ENCODE results near the gene TBC1D20.
"Not testable (repeated sequence)": the region's sequence is repeated elsewhere in the genome, so short reads cannot be mapped to it uniquely, and the experiment has no call there.

Gene TBC1D20

GRCh38 chr20:476561-477249, 14.4 kb upstream of the TBC1D20 start:
- not testable (repeated sequence) for DNase-seq (ENCODE audit: low spot score)

DNA sequence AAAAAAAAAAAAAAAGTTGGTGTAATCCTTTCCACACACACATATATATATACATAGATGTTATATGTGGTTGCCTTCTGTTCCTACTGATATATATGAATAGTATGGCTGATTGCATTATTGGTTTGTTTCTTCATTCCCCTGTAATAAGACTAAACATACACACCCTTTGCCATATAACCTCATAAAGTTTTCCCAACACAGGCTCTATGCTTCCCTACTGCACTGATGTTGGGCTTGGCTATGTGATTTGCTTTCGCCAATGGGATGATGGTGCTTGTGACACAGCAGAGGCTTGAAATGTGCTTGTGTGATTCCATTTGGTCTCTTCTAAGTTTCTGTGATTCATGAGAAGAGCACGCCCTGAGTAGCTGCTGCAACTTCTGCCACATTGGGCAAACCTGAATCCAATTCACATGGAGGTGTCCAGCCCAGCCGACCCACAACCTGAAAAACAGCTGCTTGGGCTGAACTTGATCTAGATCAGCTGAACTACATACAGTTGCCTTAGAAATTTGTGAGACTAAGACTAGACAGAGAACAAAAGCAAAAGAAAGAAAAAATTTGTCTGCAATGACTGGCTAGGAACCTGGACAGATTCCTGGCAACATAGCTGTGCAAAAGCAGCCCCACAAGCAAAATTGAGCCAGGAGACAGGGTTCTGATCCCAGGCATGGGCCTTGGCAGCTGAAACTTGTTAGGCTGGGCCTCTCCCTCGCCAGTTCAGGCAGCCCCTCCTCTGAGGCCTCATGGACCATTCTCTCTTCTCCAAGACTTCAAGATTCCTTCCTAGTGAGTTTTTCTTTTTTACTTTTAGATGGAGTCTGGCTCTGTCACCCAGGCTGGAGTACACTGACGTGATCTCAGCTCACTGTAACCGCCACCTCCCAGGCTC, 13.4 kb upstream of the TBC1D20 start:
- DNase-seq (ENCODE audit: low spot score) = peak; percentile 13

GRCh38 chr20:474581-474980, 12.2 kb upstream of the TBC1D20 start:
- no peak for DNase-seq (ENCODE audit: low spot score)

DNA sequence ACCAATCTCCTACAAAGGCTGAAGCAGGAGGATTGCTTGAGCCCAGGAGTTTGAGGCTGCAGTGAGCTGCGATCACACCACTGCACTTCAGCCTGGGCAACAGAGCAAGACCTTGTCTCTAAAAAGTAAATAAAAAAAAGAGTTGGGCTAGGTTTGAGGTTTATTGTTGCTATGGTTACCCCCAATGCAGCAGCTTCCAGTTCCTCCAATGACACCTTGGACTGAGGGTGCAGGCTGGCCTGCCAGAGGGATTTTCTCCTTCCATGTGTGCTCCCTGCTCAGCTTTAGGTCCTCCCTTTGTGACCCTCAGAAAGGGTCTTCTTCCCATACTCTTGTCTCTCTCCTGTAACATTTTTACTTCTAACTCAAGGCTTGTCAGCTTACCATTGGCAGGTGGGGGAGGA, 10.6 kb upstream of the TBC1D20 start:
- DNase-seq (ENCODE audit: low spot score) = no peak

DNA sequence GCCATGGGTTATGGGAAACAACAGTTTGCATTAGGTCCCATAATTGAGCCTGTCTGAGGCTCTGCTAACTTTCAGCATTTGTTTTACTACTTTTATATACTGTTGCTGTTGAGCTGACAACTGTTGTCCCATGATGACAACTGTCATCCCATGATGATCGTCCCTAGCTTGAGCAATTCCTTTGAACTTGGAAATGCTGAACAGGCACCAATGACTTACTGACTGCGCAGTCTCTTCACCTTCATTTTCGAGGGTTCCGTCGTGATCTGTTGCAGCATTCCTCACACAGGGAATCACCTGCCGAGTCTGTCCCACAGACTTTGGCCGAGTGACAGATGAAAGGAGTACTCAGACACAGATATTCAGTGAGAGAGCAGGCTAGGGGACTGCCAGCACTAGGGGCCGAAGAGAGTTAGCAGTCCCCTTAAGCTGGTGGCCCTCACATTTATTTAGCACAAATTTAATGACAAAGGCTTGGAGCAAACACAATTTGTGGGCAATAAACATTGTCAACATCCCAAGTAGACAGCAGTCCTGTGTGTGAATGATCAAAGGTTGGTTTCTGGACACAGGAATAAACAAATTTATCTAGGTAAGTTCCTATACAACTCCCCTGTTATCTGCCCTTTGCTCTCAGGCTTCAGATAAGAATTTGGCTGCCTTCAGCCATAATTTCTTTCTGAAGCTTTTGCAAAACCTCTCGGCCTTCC, 10.0 kb upstream of the TBC1D20 start:
- DNase-seq (ENCODE audit: low spot score) = no peak

- DNase-seq (ENCODE audit: low spot score) = no peak
Observed at GRCh38 chr20:469746-470490, 7.6 kb upstream of the TBC1D20 start.

GRCh38 chr20:467755-468154, 5.4 kb upstream of the TBC1D20 start:
- DNase-seq (ENCODE audit: low spot score) = no peak

DNA sequence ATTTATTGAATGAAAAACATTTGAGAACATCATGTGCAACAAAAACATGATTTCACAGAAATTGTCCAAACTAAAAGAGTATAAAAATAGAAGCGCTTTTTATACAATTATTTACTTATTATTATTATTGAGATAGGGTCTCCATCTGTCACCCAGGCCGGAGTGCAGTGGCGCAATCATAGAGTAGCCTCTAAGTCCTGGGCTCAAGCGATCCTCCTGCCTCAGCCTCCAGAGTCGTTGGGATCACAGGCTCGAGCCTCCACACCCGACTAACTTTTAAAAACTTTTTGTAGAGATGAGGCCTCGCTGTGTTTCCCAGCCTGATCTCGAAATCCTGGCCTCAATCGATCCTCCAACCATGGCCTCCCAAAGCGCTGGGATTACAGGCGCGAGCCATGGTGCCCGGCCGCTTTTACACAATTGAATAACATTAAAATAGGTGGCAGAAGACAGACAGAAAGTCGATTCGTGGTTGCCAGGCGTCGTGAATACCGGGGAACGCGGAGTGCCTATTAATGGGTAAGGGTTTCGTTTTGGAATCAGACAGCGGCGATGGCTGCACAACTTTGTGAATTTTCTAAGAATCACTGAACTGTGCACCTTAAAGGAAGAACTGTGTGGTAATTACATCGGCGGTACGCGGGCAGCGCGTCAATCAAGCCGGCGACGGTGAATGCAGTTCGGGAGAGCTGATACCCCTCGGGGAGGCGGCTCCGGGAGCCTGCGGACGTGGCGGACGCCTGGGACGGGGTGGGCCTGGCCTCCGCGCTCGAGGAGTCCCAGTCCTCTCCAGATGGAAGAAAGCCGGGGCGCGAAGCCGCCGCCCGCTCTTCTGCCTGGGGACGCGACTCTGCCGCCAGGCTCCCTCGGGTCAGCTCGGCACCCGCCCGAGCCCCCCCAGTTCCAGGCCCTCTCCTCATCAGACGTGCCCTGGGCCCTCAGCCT, 807 bp downstream of the TBC1D20 start:
- DNase-seq (ENCODE audit: low spot score) = peak; percentile 78

GRCh38 chr20:460707-461106, 1.6 kb downstream of the TBC1D20 start:
- DNase-seq (ENCODE audit: low spot score) = peak; percentile 43

GRCh38 chr20:460180-460579, 2.2 kb downstream of the TBC1D20 start:
- DNase-seq (ENCODE audit: low spot score) = no peak

DNA sequence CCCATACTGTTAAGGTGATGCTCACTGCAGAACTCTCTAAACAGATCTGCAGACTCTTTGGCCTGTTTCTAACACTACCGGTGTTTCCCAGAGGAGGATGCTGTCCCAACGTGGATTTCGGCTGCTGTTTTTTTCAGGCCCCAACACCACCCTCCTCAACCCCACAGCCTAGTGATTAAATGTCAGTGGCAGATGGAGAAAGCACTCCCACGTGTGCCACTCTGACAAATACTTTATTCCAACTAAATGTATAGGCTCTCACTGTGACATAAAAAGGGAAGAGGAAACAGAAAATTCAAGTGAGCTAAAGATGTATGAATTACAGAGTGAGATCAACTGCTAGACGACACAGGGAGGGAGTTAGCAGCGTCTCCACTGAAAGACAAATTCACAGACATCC, 3.6 kb downstream of the TBC1D20 start:
- DNase-seq (ENCODE audit: low spot score) = no peak

- DNase-seq (ENCODE audit: low spot score) = no peak
Observed at GRCh38 chr20:454951-455350, 7.4 kb downstream of the TBC1D20 start.

- DNase-seq (ENCODE audit: low spot score) = not testable (repeated sequence)
Observed at GRCh38 chr20:452021-452420, 10.3 kb downstream of the TBC1D20 start.

DNA sequence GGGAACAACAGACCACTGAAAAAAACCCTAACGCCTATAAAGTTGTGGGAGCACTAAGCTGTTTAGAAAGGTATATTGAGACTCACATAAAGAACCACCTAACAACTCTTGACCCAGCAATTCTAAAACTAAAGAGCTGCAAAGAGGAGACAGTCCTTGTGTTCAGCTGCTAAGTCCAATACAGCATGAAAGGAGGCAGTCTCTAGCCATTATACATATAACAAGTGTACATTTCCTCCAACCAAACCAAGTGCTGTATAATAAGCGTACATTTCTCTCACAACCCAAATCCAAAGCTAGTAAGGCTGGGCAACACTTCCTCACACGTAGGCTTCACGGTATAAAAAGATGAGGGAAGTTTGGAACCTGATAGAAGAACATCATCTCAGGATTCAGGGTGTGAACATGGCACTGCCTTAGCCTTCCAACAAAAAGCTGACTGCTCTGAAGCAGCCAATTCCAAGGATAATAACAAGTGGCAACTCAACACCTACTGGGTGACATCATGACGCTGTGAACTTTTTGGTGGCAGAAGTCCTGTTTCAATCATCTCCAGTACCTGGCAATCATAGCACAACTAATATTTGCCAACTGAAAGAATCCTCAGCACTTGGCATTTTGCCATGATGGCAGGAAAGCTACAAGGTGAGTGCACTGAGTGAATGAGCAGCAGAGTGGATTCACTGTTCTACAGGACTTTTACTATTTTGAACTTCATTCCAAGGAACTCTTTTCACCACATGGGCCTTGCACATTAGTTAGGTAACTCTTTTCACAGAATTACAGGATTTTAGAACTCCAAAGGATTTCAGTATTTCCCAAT, 16.6 kb downstream of the TBC1D20 start:
- no peak for DNase-seq (ENCODE audit: low spot score)

GRCh38 chr20:444862-445426, 17.4 kb downstream of the TBC1D20 start:
- DNase-seq (ENCODE audit: low spot score) = no peak

- DNase-seq (ENCODE audit: low spot score) = no peak
Observed at GRCh38 chr20:444117-444516, 18.2 kb downstream of the TBC1D20 start.

GRCh38 chr20:443223-443775, 19.0 kb downstream of the TBC1D20 start:
- no peak for DNase-seq (ENCODE audit: low spot score)

DNA sequence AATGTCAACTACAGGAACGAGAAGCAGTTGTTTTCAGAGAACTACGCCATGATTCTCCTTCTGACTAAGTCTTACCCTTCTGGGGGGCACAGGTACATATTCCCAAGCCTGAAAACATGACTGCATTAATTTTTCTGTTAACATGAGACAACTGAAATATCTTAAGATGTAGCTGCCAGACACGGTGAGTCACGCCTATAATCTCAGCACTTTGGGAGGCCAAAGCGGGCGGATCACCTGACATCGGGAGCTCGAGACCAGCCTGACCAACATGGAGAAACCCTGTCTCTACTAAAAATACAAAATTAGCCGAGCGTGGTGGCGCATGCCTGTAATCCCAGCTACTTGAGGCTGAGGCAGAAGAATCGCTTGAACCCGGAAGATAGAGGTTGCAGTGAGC, 21.7 kb downstream of the TBC1D20 start:
- no peak for DNase-seq (ENCODE audit: low spot score)

GRCh38 chr20:440148-440547, 22.2 kb downstream of the TBC1D20 start:
- no peak for DNase-seq (ENCODE audit: low spot score)

Data from AG08396 (cell line).